ENCODE results near the gene TMEM147. TPM values are rescaled to one million over a fixed set of nuclear protein-coding genes. Genes with fewer than 3 reads are reported as not detected.
A peak's percentile ranks its signal among the peaks of the same experiment; 100 is the strongest.

Gene TMEM147
- total and polyA plus RNA-seq, 4 donors = 18.1 to 97.4 (median 44.7) TPM

DNA sequence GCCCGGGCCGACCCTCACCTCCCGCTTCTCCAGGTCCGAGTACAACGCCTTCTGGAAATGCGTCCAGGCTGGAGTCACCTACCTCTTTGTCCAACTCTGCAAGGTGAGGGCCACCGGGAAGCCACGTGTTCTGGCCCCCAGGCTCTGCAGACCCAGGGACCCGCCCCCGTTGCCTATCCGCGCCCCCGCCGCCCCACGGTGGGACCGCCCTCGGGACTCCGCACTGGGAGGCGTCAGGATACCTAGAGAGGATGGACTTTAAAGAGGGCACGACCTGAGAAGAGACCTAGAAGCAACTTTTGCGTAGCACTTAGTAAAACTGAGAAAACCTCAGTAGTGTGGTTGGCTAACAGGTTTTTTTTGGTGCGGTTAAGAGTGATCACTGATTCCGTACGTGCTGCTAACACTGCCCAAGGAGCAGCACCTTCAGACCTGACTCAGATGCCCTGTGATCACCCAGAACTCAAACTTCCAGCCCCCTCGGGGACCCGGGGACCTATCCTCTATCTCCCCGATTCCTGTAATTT, 492 bp downstream of the TMEM147 start:
- Histone ChIP-seq H3K4me1 (ENCODE audit: control insufficient read depth in 4 of 4, insufficient read depth in 4 of 4, low read length in 3 of 4) (peaks cover 0 to 20% (median 14%) of the 10 kb centered on the region in 4 donors), H3K27ac (ENCODE audit: low read depth in 1 of 2, low read length in 2 of 2) (peak overlapping the region; percentile 29 to 69), H3K9ac (ENCODE audit: low read depth in 1 of 2, low read length in 2 of 2) (peak overlapping the region; percentile 55 to 76), H3K36me3 (ENCODE audit: control insufficient read depth in 4 of 4, insufficient read depth in 3 of 4, low read depth in 1 of 4, low read length in 3 of 4) (no peaks in the 10 kb centered on the region), H3K27me3 (ENCODE audit: control insufficient read depth in 4 of 4, insufficient read depth in 4 of 4, low read length in 3 of 4) (no peaks in the 10 kb centered on the region), H3K9me3 (ENCODE audit: control insufficient read depth in 4 of 4, low read length in 3 of 4) (no peaks in the 10 kb centered on the region), H3K4me3 (ENCODE audit: low read depth in 1 of 3, low read length in 3 of 3) (peak overlapping the region; percentile 83 to 88 (median 85))
- 6% methylated on average over 27 of the region's 27 CpGs for WGBS
- DNase-seq (ENCODE audit: low spot score) = peak; percentile 53
- TF ChIP-seq GABPA (IDR thresholded peaks at IDR 0.05 in 1 of 2, conservative IDR thresholded peaks at IDR 0.05 in 1 of 2) = no peak
- no peak for TF ChIP-seq SP1 (IDR thresholded peaks at IDR 0.05)
- no peak for TF ChIP-seq HNF4G (IDR thresholded peaks at IDR 0.05)
- no peak for TF ChIP-seq ZBTB33 (IDR thresholded peaks at IDR 0.05)
- no peak for TF ChIP-seq MAX (IDR thresholded peaks at IDR 0.05)
- no peak for TF ChIP-seq RAD21 (IDR thresholded peaks at IDR 0.05)
- no peak for TF ChIP-seq ATF3 (IDR thresholded peaks at IDR 0.05)
- no peak for TF ChIP-seq RXRA (IDR thresholded peaks at IDR 0.05)
- no peak for TF ChIP-seq EGR1 (IDR thresholded peaks at IDR 0.05; ENCODE audit: low read depth in 2 of 2)
- TF ChIP-seq NR2F2 (IDR thresholded peaks at IDR 0.05) = no peak
- TF ChIP-seq FOXA2 (IDR thresholded peaks at IDR 0.05) = no peak
- TF ChIP-seq FOXA1 (IDR thresholded peaks at IDR 0.05) = no peak
- no peak for TF ChIP-seq YY1 (IDR thresholded peaks at IDR 0.05)
- TF ChIP-seq REST (IDR thresholded peaks at IDR 0.05) = no peak
- TF ChIP-seq JUND (IDR thresholded peaks at IDR 0.05) = no peak
- no peak for TF ChIP-seq TAF1 (conservative IDR thresholded peaks at IDR 0.05)

- Histone ChIP-seq H3K4me1 (ENCODE audit: control insufficient read depth in 4 of 4, insufficient read depth in 4 of 4, low read length in 3 of 4) (peaks cover 0 to 20% (median 14%) of the 10 kb centered on the region in 4 donors), H3K36me3 (ENCODE audit: control insufficient read depth in 4 of 4, insufficient read depth in 3 of 4, low read depth in 1 of 4, low read length in 3 of 4) (no peaks in the 10 kb centered on the region), H3K9me3 (ENCODE audit: control insufficient read depth in 4 of 4, low read length in 3 of 4) (no peaks in the 10 kb centered on the region), H3K27me3 (ENCODE audit: control insufficient read depth in 4 of 4, insufficient read depth in 4 of 4, low read length in 3 of 4) (no peaks in the 10 kb centered on the region), H3K4me3 (ENCODE audit: low read depth in 1 of 3, low read length in 3 of 3) (peak overlapping the region in 1 of 3 donors; percentile 88), H3K27ac (ENCODE audit: low read depth in 1 of 2, low read length in 2 of 2) (no peak overlapping the region), H3K9ac (ENCODE audit: low read depth in 1 of 2, low read length in 2 of 2) (no peak overlapping the region)
- WGBS = 88% methylated on average over 8 of the region's 8 CpGs
- no peak for TF ChIP-seq ATF3 (IDR thresholded peaks at IDR 0.05)
- TF ChIP-seq FOXA1 (IDR thresholded peaks at IDR 0.05) = no peak
- no peak for TF ChIP-seq HNF4G (IDR thresholded peaks at IDR 0.05)
- no peak for TF ChIP-seq REST (IDR thresholded peaks at IDR 0.05)
- TF ChIP-seq YY1 (IDR thresholded peaks at IDR 0.05) = no peak
- no peak for TF ChIP-seq NR2F2 (IDR thresholded peaks at IDR 0.05)
- no peak for TF ChIP-seq ZBTB33 (IDR thresholded peaks at IDR 0.05)
- TF ChIP-seq EGR1 (IDR thresholded peaks at IDR 0.05; ENCODE audit: low read depth in 2 of 2) = no peak
- TF ChIP-seq FOXA2 (IDR thresholded peaks at IDR 0.05) = no peak
- no peak for TF ChIP-seq SP1 (IDR thresholded peaks at IDR 0.05)
- no peak for TF ChIP-seq TAF1 (conservative IDR thresholded peaks at IDR 0.05)
- TF ChIP-seq JUND (IDR thresholded peaks at IDR 0.05) = no peak
- DNase-seq (ENCODE audit: low spot score) = no peak
Observed at GRCh38 chr19:35546532-35546931, 1.1 kb downstream of the TMEM147 start.
